Breast epithelium (tissue), 3 donors: Measurements from ENCODE around the gene HNMT.

Source experiments
- CTCF ChIP-seq, 3 donors: fragments of 450-650 bp; IDR thresholded peaks; one replicate each; pipeline ENCODE4 v1.5.1; 2016 to 2017; ENCODE audit warnings: antibody characterized with exemption in 3 of 3, mild to moderate bottlenecking in 3 of 3, moderate library complexity in 3 of 3
- POLR2A ChIP-seq: fragments of 450-650 bp; IDR thresholded peaks from one replicate; pipeline ENCODE4 v1.6.1; 2016; ENCODE audit warnings: antibody characterized with exemption, mild to moderate bottlenecking, moderate library complexity

- TF ChIP-seq POLR2A (no peak), CTCF (IDR thresholded peaks at IDR 0.05) (no peak)
Observed at GRCh38 chr2:137961602-137962001, 2.7 kb upstream of the HNMT start.
